Astrocyte of the cerebellum (primary cell): ENCODE data around the gene TMEM270.

ENCODE experiments used
- DNase-seq: peaks from one replicate; pipeline ENCODE4 v3.0.0-alpha.2; 2011; ENCODE audit warnings: low read depth
- H3K4me3 ChIP-seq: 2 replicates; pipeline ENCODE4 v1.5.1; 2011; ENCODE audit warnings: mild to moderate bottlenecking, low read depth, low read length, moderate library complexity
- in situ Hi-C: cut with HindIII; loops from 2 replicates; pipeline ENCODE4 v1.10.0; 2017; ENCODE audit warnings: low sequenced_read_pairs
- TF ChIP-seq, protein P1 (sequence below): IDR thresholded peaks from 2 replicates; pipeline ENCODE4 v1.5.1; 2012; ENCODE audit warnings: low read length, low read depth, moderate library complexity, mild to moderate bottlenecking; ENCODE audit errors: missing control alignments

Gene TMEM270

GRCh38 chr7:73885433-73885974 lies 24.5 kb downstream of the TMEM270 start:
- in situ Hi-C loops: no loop called here
- DNase-seq: no peak

GRCh38 chr7:73885975-73886798 lies 25.2 kb downstream of the TMEM270 start:
- H3K4me3 ChIP-seq: no peak overlapping the region
- TF ChIP-seq, protein P1, sequence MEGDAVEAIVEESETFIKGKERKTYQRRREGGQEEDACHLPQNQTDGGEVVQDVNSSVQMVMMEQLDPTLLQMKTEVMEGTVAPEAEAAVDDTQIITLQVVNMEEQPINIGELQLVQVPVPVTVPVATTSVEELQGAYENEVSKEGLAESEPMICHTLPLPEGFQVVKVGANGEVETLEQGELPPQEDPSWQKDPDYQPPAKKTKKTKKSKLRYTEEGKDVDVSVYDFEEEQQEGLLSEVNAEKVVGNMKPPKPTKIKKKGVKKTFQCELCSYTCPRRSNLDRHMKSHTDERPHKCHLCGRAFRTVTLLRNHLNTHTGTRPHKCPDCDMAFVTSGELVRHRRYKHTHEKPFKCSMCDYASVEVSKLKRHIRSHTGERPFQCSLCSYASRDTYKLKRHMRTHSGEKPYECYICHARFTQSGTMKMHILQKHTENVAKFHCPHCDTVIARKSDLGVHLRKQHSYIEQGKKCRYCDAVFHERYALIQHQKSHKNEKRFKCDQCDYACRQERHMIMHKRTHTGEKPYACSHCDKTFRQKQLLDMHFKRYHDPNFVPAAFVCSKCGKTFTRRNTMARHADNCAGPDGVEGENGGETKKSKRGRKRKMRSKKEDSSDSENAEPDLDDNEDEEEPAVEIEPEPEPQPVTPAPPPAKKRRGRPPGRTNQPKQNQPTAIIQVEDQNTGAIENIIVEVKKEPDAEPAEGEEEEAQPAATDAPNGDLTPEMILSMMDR: no peak
- in situ Hi-C loops: no loop called here
- DNase-seq: peak; percentile 83

More at GRCh38 chr7:73885433-73885974, 24.5 kb downstream of the TMEM270 start:
- TF ChIP-seq, protein P1: no peak
- no peak overlapping the region for H3K4me3 ChIP-seq

DNA sequence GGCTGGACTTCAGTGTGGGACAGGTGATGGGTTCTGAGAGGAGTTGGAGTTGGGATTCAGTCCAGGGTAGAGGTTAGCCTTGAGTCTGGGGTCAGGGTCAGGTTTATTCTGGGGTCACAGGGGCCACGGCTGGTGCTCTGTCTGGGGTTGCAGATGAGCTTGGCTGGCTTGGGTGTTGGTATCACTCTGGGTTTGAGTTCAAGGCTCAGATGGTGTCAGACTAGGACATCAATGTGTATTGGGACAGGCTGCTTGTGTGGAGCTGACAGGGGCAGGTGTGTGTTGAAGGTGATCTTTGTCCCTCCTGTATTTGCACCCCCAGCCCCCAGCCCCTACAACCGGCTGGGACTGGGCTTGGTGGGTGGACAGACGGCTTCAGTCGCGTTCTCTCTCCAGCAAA lies 26.8 kb downstream of the TMEM270 start:
- TF ChIP-seq, protein P1: no peak
- no peak overlapping the region for H3K4me3 ChIP-seq
- in situ Hi-C loops: no loop called here
- DNase-seq: no peak

DNA sequence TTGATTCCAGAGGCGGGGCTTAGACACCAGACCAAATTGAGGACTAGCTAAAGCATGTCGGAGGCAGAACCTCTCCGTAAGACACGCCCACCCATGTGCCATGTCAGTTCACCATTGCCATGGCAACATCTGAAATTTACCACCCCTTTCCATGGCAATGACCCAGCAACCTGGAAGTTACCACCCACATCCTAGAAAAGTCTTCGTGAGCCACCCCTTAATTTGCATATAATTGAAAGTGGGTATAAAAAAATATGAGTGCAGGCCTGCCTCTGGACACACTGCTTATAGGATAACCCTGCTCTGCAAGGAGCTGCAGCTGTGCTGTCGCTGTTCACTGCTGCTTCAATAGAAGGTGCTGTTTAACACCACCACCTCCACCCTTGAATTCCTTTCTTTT lies 28.0 kb downstream of the TMEM270 start:
- TF ChIP-seq, protein P1: no peak
- DNase-seq: no peak
- in situ Hi-C loops: no loop called here
- H3K4me3 ChIP-seq: no peak overlapping the region

DNA sequence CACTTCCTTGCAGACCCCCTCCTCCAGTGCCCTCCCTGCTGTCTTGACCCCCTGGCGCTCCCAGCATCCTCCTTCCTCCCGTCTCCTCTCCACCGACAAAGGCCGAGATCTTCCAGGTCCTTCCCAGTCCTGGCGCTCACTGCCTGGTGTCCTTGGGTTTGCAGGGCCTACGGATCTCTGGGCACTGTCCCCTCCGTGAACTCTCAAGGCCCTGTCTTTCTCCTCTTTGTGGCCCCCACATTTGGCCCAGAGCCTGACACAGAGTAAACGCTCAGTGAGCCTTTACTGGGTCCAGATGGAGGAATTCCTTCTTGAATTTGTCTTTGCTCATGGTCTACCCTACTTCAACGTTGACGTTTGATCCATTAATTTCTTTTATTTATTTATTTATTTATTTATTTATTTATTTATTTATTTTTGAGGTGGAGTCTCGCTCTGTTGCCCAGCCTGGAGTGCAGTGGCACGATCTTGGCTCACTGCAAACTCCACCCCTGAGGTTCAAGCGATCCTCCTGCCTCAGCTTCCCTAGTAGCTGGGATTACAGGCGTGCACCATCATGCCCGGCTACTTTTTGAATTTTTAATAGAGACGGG lies 29.7 kb downstream of the TMEM270 start:
- TF ChIP-seq, protein P1: no peak
- H3K4me3 ChIP-seq: no peak overlapping the region
- DNase-seq: peak; percentile 46
- in situ Hi-C loops: no loop called here

DNA sequence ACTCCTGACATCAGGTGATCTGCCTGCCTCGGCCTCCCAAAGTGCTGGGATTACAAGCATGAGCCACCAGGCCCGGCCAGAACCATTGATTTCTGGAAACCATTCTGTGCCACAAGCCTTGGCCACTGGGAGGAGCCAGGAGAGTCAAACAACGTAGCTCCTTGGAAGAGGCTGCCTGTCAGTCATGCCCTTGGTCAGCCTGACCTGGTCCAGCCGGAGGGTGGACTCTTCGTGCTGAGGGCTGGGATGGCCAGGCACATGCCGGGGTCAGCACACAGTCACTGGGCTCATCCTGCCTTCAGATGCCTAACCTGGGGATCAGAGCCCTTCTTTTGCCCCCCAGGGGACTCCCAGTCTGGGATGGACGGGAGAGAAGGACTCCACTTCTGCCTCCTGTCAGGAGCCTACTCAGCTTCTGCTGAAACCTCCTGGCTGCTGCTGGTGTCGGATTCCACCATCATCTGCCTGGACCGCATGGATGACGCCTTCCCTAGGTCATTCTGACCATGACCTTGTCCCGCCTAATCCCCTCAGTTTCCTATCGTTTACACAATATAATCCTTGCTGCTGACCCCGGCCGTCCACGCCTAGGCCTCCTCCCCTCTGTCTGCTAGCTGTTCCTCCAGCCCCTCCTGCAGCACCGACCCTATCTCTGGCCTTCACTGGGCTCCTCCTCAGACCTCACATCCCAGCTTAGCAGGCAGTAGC lies 30.4 kb downstream of the TMEM270 start:
- TF ChIP-seq, protein P1: peak; percentile 10
- in situ Hi-C loops: no loop called here
- H3K4me3 ChIP-seq: no peak overlapping the region
- no peak for DNase-seq
